Fibroblast of villous mesenchyme (primary cell): ENCODE data around the gene PSMD11. TPM values are rescaled to one million over a fixed set of nuclear protein-coding genes. Genes with fewer than 3 reads are reported as not detected.
"Not testable (repeated sequence)": the region's sequence is repeated elsewhere in the genome, so short reads cannot be mapped to it uniquely, and the experiment has no call there.

Source experiments
- DNase-seq: peaks from one replicate; pipeline ENCODE4 v3.0.0-alpha.2; 2010; ENCODE audit warnings: low read depth
- H3K4me3 ChIP-seq: 2 replicates; pipeline ENCODE4 v1.5.1; 2011; ENCODE audit warnings: low read depth, mild to moderate bottlenecking, low read length
- total RNA-seq: library from RNA; depleted of rRNA; stranded (reverse); fragments of >200 nt; gene quantifications from 2 replicates; pipeline ENCODE4 v1.2.3, GENCODE V29; 2012
- TF ChIP-seq, protein P1 (sequence below): IDR thresholded peaks from 2 replicates; pipeline ENCODE4 v1.5.1; 2012; ENCODE audit warnings: low read depth, mild to moderate bottlenecking, low read length; ENCODE audit not compliant: insufficient read depth

Gene PSMD11
- total RNA-seq, 1 donor, result 117 TPM

DNA sequence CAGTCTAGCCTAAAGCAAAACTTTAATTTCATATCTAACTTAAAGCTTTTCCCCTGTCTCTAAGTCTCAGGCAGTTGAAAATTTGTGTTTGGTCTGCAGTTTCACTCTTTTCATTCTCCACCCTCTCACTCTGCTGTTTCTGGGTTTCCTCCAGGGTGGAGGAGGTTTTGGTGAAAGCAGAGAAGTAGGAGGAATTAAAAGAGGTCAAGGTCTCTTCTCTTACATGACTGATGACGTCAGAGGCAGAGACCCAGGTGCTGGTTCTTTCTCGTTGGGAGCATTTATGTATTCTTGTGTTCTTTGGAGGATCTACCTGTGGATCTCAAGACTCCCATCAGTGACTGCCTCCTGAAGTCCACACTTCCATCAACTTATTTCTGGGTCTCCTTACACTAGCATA is 2.4 kb upstream of the PSMD11 start:
- no peak for DNase-seq
- no peak overlapping the region for H3K4me3 ChIP-seq
- TF ChIP-seq, protein P1, sequence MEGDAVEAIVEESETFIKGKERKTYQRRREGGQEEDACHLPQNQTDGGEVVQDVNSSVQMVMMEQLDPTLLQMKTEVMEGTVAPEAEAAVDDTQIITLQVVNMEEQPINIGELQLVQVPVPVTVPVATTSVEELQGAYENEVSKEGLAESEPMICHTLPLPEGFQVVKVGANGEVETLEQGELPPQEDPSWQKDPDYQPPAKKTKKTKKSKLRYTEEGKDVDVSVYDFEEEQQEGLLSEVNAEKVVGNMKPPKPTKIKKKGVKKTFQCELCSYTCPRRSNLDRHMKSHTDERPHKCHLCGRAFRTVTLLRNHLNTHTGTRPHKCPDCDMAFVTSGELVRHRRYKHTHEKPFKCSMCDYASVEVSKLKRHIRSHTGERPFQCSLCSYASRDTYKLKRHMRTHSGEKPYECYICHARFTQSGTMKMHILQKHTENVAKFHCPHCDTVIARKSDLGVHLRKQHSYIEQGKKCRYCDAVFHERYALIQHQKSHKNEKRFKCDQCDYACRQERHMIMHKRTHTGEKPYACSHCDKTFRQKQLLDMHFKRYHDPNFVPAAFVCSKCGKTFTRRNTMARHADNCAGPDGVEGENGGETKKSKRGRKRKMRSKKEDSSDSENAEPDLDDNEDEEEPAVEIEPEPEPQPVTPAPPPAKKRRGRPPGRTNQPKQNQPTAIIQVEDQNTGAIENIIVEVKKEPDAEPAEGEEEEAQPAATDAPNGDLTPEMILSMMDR, result no peak

DNA sequence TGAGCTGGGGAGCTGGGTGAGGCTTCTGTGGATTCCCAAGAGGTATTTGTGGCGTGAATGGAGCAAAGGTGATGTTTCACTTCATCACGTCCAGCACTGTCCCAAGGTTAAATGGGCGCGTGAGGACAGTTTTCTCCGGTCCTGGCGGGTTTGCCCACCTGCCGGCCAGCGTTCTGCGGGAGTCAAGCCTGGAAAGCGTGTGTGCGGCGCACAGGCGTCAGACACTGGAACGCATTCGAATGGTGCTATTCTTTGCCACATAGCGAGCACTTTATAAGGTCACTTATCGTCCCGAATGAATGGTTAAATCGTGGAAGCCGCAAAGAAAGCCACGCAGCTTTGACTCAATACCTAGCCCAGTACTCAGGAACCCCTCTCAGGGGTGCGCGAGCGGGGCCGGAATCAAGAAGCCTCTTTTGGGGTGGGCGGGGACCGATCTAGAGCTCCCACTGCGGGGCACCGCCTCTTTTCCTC is 446 bp upstream of the PSMD11 start:
- H3K4me3 ChIP-seq, result peak overlapping the region; percentile 88
- TF ChIP-seq, protein P1, result no peak
- no peak for DNase-seq

DNA sequence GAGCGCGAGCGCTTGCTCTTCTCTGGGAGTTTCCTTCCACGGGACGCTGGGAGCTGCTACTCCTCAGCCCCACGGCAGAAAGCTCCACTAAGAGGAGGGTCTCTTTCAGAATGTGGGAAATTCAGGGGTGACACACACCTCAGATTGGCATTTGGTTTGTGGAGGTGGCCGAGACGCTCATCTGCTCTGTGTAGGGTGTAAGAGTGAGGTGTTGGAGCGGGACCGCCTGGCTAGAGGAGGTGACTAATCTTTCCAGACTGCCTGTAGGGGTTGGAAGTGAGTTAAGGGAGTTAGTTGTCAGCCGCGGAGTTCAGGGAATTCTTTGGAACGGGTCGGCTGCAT is 735 bp downstream of the PSMD11 start:
- peak; percentile 63 for DNase-seq
- TF ChIP-seq, protein P1, result peak; percentile 14
- peak overlapping the region; percentile 88 for H3K4me3 ChIP-seq

DNA sequence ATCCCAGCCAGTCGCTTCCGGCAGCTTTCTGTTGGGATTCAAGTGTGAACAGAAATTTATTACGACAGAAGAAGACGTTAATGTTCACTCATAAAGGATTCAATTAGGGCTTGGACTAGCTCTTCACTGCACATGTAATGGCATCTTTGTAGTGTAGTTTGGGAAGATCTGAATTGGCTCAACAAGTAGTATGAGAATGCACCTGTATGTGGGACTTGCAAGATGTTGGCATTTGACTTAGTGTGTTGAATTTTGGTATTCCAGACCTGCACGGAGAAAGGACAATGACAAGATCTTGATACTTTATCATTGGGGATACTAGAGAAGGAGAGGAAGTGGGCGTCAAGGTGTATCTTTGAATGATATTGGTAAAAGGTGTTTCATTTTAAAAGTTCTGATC is 1.2 kb downstream of the PSMD11 start:
- TF ChIP-seq, protein P1, result no peak
- peak overlapping the region; percentile 88 for H3K4me3 ChIP-seq
- no peak for DNase-seq

DNA sequence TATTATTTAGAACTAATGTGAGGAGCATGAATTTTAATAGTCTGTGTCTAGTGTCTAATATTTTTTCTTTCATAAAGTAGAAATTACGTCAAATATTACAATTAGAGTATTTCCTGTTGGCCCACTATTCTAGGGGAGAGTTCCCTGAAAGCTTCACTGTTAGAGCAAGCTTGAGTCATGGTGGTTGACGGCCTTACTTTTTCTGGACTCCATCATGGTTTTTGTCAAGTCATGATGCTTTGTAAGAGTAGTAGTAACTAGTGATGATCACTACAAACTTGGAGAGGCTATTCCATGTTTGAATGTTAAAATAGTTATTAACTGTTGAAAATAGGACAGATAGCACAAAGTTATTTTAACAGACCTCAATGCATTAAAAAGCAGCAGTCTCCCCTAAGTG is 1.7 kb downstream of the PSMD11 start:
- peak overlapping the region; percentile 88 for H3K4me3 ChIP-seq
- DNase-seq, result peak; percentile 31
- TF ChIP-seq, protein P1, result no peak

DNA sequence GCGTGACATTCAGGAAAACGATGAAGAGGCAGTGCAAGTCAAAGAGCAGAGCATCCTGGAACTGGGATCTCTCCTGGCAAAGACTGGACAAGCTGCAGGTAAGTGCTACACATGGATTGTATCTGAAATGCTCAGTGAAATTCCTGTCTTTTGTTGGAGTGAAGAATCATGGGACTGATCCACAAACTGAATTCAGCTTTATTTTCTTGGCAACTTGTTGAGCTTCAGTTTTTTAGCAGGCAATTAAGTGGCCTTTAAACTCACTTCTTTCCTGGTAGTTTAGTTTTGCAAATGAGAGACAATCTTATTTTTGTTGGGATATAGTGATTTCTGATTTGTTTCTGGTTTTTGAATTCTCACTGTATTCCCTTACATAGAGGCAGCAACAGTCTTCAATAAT is 2.6 kb downstream of the PSMD11 start:
- no peak for DNase-seq
- no peak overlapping the region for H3K4me3 ChIP-seq
- TF ChIP-seq, protein P1, result no peak

DNA sequence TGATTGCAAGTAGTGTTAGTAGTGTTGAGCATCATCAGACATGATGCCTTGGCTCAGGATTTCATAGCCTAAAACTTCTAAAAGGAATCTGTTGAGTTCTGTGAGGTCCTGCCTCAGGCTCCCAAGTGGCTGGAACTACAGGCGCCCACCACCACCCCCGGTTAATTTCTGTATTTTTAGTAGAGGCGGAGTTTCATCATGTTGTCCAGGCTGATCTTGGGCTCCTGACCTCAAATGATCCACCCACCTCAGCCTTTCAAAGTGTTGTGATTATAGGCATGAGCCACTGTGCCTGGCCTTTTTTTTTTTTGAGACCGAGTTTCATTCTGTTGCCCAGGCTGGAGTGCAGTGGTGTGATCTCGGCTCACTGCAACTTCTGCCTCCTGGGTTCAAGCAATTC is 5.7 kb downstream of the PSMD11 start:
- TF ChIP-seq, protein P1, result no peak
- no peak for DNase-seq
- no peak overlapping the region for H3K4me3 ChIP-seq

DNA sequence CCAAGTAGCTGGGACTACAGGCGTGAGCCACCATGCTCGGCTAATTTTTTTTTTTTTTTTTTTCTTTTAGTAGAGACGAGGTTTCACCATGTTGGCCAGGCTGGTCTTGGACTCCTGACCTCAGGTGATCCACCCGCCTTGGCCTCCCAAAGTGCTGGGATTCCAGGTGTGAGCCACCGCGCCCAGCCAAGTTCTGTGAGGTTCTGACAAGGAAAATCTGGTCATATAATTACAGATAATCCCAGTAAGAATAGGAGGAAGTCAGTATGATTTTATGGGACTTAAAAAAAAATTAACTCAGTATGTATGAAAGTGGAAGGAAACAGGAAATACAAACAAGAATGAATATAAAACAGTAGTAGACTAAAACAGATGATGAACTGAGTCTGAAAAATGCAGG is 6.1 kb downstream of the PSMD11 start:
- not testable (repeated sequence) for H3K4me3 ChIP-seq, DNase-seq
